NB4 (cell line): ENCODE data around the gene CRB3.

Experiments
- DNase-seq: peaks from one replicate; pipeline ENCODE4 v3.0.0; 2010; ENCODE audit warnings: low read depth
- H3K4me3 ChIP-seq: one replicate; pipeline ENCODE4 v1.5.1; 2011; ENCODE audit warnings: mild to moderate bottlenecking, low read depth, low read length, moderate library complexity
- MYC ChIP-seq: IDR thresholded peaks from 2 replicates; pipeline ENCODE4 v1.6.1; 2011; ENCODE audit warnings: low read depth, low read length
- POLR2A ChIP-seq: IDR thresholded peaks from 2 replicates; pipeline ENCODE4 v1.6.1; 2011; ENCODE audit warnings: mild to moderate bottlenecking; ENCODE audit not compliant: insufficient read length; ENCODE audit errors: extremely low read depth
- TF ChIP-seq, protein P1 (sequence below): IDR thresholded peaks from one replicate; pipeline ENCODE4 v1.5.1; 2012; ENCODE audit warnings: low read depth, low read length
- TF ChIP-seq, protein P2 (sequence below): IDR thresholded peaks from 2 replicates; pipeline ENCODE4 v1.6.1; 2011; ENCODE audit warnings: low read depth, low read length

The CRB3 gene

DNA sequence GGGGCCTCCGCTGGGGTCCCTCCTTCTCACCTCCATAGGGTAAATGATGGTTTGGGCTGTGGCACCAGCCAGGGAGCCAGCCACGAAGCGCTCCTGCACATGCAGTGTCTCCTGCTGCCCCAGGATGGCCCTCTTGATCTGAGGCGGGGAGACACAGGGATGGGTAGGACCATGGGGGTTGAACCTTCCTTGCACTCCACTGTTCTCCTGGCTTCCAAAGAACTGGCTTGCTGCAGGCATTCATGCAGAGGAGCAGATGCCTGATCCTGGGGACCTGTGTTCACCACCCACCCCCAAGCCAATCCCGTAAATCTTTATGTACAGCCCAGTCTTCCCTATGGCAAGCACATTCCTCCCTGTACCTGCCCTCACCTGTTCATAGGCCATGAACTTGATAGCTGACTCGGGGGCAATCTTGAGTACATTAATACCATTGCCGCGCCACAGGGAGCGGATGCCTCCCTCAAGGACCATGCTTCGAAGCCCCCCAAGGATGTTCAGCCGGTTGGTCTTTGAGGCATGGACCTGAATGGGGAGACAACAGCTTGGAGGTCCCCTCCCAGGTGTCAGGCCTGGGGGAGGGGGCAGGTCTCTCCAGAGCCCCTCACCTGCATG is 10.0 kb upstream of the CRB3 start:
- TF ChIP-seq, protein P1, sequence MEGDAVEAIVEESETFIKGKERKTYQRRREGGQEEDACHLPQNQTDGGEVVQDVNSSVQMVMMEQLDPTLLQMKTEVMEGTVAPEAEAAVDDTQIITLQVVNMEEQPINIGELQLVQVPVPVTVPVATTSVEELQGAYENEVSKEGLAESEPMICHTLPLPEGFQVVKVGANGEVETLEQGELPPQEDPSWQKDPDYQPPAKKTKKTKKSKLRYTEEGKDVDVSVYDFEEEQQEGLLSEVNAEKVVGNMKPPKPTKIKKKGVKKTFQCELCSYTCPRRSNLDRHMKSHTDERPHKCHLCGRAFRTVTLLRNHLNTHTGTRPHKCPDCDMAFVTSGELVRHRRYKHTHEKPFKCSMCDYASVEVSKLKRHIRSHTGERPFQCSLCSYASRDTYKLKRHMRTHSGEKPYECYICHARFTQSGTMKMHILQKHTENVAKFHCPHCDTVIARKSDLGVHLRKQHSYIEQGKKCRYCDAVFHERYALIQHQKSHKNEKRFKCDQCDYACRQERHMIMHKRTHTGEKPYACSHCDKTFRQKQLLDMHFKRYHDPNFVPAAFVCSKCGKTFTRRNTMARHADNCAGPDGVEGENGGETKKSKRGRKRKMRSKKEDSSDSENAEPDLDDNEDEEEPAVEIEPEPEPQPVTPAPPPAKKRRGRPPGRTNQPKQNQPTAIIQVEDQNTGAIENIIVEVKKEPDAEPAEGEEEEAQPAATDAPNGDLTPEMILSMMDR = no peak
- TF ChIP-seq MYC (no peak), POLR2A (no peak)
- TF ChIP-seq, protein P2, sequence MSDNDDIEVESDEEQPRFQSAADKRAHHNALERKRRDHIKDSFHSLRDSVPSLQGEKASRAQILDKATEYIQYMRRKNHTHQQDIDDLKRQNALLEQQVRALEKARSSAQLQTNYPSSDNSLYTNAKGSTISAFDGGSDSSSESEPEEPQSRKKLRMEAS = no peak
- peak; percentile 10 for DNase-seq
- H3K4me3 ChIP-seq = no peak overlapping the region

DNA sequence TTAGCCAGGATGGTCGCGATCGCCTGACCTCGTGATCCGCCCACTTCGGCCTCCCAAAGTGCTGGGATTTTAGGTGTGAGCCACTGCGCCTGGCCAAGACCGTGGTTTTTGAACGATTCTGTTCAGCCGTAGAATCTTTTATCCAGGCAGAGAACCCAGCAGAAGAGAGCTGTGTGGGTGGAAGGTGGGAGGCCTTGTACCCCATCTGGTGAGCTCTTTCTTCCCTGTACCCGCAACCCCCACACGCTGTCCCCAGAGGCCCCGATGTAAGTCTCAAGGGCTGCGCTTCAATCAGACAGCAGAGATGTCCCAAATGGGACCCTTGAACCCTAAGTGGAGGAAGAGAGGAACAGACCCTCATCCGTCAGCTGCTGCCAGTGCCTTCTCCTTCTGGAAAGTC is 8.1 kb upstream of the CRB3 start:
- TF ChIP-seq, protein P2 = no peak
- TF ChIP-seq POLR2A (no peak), MYC (no peak)
- TF ChIP-seq, protein P1 = no peak
- DNase-seq = no peak

DNA sequence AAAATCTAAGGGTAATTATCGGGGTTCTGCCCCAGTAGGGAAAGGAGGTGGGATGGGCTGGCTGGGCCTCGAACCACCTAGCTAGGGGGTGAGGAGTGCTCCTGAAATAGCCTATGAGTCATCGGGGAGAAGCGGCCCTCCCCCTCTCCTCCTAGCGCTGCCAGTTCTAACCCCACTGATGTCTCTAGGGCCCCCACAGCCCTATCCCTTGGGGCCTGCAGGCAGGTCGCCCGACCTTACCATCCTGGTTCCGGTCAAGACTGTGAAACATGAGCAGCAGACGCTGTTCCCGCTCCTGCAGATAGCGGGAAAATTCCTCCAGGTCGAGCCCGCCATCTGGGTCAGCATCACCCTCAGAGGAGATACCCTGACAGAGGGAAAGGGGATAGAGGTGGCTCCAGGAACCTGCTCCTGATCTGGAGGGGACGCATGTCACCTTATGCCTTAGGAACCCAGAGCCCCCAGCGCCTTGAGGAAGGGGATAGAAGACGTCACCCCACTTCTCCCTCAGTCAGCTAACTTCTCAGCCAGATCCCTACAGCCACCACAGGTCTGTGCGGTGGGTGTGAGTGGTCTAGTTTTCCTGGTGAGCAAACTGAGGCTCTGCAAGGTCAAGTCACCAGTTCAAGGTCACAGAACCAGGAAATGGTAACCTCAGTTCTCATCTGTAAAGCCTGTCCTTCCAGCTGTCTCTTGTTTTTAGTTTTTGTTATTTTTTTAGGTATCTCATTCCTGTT is 5.9 kb upstream of the CRB3 start:
- no peak for TF ChIP-seq POLR2A
- TF ChIP-seq MYC = no peak
- TF ChIP-seq, protein P1 = no peak
- TF ChIP-seq, protein P2 = no peak
- peak overlapping the region; percentile 47 for H3K4me3 ChIP-seq
- DNase-seq = peak; percentile 59

More for the DNA sequence above, 8.1 kb upstream of the CRB3 start:
- no peak overlapping the region for H3K4me3 ChIP-seq

DNA sequence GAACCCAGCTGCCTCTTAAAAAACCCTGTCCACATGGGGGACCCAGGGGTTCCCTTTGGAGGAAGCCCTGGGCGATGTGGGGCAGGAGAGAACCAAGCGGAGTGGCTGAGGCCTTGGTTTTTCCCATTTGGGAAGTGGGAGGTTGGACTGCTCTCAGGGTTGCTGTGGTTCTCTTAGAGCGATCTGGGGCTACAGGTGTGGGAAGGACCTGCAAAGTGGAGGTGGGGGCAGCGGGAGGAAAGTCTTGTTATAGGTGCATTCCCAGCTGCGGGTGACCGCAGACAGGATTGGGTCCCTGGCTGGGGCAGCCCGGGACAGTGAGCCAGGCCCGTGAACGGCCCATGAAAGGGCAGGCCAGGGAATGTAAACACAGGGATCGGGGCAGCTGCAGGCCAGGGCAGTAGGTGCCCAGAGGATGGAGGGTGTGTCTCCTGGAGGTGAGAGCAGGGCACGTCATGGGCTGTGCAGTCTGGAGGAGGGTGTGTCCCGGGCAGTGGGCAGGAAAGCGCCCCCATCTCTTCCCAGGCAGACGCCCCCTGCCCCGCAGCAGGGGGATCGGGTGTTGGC is 5.3 kb upstream of the CRB3 start:
- TF ChIP-seq, protein P2 = no peak
- no peak for TF ChIP-seq MYC

DNA sequence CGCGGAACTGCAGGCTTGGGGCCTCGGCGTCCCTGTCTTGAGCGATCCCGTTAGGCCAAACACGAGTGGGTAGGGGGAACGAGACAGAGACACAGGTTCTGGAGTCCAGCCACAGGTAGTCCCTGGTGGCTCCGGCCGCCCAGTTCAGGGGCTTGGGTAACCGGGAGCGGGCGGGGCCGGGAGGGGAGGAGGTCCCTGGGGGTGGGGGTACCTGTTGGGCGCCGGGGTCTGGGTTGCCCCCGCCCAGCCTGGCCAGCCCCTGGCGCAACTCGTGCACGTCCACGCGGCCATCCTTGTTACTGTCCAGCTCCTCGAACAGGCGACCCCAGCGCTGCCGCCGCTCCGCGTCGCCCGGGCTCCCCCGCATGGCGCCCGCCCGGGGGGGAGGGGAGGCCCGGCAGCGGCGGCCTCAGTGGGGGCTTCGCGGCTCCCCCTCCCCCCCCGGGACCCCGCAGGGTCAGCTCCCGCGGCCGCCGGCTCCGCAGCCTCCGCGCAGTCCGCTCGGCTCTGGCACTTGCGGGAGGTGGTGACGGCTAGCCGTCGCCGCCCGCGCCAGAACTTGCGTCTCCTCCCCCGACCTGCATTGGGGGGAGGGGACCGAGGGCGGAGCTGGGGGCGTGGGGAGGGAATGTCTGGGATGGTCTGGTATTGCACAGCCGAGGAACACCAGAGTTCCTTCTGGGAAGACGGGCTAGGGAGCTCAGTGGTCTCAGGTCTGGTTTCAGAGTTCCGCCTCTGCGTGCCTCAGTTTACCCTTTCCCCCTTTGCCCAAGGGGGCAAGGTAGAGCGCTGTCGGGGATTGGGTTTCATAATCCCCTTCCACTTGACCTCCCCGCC is 4.6 kb upstream of the CRB3 start, which contains the start of gene SLC25A23:
TSS of gene SLC25A23 (minus strand) at position 531 of the 837 bp plus-strand sequence. CDS start at position 367, 164 bp downstream.
- peak within 1 kb of the TSS; percentile 66 for H3K4me3 ChIP-seq
- peak; percentile 24 for TF ChIP-seq POLR2A
- TF ChIP-seq, protein P1 = no peak
- DNase-seq = peak; percentile 76

More for the DNA sequence above, 5.3 kb upstream of the CRB3 start:
- no peak for DNase-seq
- peak overlapping the region; percentile 47 for H3K4me3 ChIP-seq
